PC-9 (cell line): ENCODE data around the gene SYNDIG1L.

Experiments used
- CTCF ChIP-seq: fragments of 200-600 bp; sonication (generic); conservative IDR thresholded peaks from 2 replicates; pipeline ENCODE4 v1.6.1; 2017; ENCODE audit warnings: mixed run types, antibody characterized with exemption, mild to moderate bottlenecking, moderate library complexity
- EZH2 ChIP-seq: fragments of 200-600 bp; sonication (generic); IDR thresholded peaks from 2 replicates; pipeline ENCODE4 v1.8.0; 2017; ENCODE audit warnings: antibody characterized with exemption, low read depth

GRCh38 chr14:74401504-74402241 lies 24.3 kb downstream of the SYNDIG1L start:
- TF ChIP-seq CTCF (0 out of 2 replicates have a peak, but pooled peaks have one; percentile 18), EZH2 (no peak)
